Renal cortex interstitium (tissue), 11 donors: ENCODE measurements around the gene OR10V1. TPM values are rescaled to one million over a fixed set of nuclear protein-coding genes. Genes with fewer than 3 reads are reported as not detected.
A peak's percentile ranks its signal among the peaks of the same experiment; 100 is the strongest.

ENCODE experiments used
- DNase-seq, 11 donors: peaks; one replicate each; pipeline ENCODE4 v3.0.0-alpha.2; 2013; ENCODE audit warnings: low read depth in 9 of 11, low spot score in 4 of 11; ENCODE audit errors: extremely low read depth in 1 of 11
- polyA plus RNA-seq, 3 donors: library from polyadenylated mRNA; unstranded; fragments of 120-200 nt; gene quantifications; one replicate each; pipeline ENCODE4 v1.2.1, GENCODE V29; 2013; ENCODE audit not compliant: insufficient read length in 3 of 3

The OR10V1 gene
- polyA plus RNA-seq, 3 donors = not detected

DNA sequence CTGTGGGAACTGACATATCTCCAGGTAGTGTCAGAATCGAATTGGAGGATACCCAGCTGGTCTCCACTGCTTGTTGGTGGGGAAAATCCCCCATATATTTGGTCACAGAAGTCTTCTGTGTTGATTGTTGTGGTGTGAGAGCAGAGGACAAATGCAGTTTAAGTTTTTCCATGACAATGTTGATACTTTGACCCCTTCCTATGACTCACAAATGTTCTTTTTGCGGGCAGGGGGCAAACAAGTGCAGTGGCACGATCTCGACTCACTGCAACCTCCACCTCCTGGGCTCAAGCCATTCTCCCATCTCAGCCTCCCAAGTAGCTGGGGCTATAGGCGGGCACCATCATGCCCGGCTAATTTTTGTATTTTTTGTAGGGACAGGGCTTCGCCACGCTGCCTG lies 37.4 kb downstream of the OR10V1 start:
- no peak for DNase-seq

DNA sequence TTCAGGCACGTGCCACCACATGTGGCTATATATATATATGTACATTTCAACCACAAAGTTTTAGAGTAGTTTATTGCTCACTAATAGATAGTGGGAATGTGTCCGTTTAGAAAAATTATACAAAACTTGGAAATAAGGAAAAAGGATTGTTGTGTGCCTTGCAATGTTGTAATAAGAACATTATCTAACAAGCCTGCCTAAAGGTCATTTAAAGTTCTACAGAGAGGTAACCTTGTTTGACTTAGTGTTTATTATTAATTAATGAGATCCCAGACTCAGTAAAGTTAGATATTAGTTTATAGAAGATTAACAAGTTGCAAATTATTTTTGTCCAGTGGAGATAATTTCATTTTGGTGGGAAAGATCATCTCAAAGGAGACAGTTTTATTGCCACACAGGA lies 39.4 kb downstream of the OR10V1 start:
- no peak for DNase-seq

DNA sequence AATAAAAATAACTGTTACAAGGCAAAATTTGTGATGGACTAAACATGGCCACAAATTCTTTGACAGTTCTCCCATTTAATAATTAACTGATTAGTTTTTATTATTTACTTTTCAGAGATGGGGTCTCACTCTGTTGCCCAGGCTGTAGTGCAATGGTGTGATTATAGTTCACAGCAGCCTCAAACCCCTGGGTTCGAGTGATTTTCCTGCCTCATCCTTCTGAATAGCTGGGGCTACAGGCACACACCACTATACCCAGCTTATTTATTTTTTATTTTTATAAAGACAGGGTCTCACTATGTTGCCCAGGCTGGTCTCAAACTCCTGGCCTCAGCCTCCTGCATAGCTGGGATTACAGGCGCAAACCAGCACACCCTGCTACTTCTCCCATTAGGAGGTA lies 40.4 kb downstream of the OR10V1 start:
- no peak for DNase-seq

DNA sequence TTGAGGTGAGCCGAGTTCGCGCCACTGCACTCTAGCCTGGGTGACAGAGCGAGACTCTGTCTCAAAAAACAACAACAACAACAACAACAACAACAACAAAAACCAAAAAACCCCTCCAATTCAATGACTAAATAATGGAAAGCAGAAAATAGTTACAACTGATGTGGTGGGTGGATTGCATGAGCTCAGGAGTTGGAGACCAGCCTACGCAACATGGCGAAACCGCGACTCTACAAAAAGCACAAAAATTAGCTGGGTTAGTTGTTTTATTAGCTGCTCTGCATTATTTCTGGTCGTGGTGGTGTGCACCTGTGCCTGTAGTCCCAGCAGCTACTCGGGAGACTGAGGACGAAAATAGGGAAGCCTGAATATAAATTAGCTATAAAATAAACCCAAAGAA lies 42.2 kb downstream of the OR10V1 start:
- DNase-seq = no peak

DNA sequence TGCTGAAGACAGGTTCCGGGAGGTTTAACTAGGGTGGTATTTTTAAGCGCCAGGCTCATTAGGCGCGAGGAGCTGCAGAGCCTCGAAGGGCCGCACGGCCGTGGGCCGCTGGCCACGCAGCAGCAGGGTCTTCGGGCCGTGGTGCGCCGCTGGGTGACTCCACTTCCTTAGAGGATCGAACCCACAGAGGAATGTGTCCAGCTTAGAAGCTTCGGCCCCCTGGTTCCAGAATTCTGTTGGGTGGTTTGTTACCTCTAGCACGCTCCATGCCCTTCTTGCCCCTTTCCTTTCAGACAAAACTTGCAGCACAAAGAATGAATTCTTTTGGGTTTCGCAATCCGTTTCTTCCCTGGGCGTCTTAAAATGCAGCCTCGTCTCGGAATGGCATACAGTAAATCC lies 44.0 kb downstream of the OR10V1 start:
- DNase-seq = peak in 1 of 11 donors; percentile 17

DNA sequence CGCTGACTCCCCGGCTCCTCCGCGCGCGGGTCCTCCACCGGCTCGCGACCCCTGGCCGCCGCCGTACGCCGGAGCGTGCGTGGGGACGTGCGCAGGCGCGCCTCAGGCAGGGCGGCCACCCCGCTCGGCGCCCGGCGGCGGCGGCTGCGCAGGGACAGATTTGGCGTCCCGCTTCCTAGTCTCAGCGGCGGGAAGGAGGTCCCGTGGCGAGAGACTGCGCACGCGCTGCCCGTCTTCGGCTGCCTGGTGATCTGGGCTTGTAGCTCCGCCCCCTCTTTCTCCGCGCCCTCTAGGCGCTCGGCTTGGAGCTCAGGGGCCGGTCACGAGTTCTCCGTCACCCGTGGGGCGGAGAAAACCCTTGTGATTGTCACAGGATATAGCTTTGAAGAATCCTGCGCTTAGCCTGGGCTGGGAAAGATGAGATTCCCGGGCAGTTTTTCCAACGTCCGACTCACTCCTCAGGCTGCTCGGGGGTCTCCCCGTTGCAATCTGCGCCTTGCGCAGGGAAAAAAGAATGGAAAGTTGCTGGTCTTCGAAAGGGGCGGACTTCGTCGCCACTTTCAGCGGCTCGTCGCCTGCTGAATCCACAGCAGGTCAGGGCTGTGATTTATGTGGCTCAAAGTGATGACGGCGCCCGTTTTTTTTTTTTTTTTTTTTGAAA lies 44.6 kb downstream of the OR10V1 start, which contains the start of gene PATL1:
TSS of gene PATL1 (minus strand) at position 88 of the 661 bp plus-strand sequence. CDS start 142 bp downstream, outside the sequence.
- peak; percentile 97 to 100 (median 99) for DNase-seq

DNA sequence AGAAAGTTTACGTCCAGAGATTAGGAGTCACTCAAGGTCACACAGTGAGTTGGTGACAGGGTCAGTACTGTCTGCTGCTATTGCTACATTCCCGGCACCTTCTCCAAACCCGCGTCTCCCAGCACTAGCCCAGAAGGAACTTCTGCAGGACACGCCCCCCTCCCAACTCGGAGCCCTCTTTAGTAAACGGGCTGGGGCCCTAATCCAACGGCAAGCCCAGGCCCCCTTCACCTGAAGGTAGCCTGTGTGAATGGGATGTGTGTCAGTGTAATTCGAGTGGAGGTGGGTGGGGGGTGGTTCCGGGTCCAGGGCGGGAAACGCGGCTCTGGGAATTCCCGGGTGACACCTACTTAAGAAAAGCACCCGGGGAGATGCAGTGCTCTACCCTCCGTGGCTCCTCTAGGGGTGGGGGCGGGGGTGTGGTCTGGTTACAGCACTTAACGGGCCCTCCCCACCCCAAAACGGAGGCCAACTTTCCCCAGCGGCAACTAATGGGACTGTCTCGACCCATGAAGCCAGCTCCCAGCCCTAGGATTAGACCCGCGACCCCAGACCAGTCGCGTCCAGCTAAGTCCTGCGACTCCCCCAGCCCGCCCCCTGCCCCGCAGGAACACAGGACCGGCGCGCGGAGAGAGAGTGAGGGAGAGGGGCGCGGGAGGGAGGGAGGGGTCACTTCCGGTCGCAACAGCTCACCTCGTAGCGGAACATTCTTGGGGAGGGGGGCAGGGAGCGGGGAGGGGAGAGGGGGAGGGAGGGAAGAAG lies 45.3 kb downstream of the OR10V1 start:
- DNase-seq = peak in 6 of 11 donors; percentile 19 to 57 (median 24)

DNA sequence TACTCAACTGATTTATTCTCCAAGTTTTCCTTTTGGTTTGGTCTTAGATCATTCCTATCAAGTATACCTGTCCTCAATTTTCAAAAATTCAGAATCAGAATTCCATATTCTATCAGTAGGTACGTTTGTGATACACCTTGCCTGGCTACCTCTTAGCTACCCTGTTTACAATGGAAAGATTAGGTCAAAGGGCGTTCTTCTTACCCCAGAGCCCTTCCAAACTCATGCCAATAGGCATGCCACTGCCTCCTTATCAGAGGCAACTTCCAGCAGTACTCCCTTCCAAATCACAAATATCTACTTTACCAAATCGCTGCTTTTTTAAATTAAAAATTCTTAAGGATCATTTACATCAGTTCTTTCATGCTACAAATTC lies 45.8 kb downstream of the OR10V1 start:
- no peak for DNase-seq

DNA sequence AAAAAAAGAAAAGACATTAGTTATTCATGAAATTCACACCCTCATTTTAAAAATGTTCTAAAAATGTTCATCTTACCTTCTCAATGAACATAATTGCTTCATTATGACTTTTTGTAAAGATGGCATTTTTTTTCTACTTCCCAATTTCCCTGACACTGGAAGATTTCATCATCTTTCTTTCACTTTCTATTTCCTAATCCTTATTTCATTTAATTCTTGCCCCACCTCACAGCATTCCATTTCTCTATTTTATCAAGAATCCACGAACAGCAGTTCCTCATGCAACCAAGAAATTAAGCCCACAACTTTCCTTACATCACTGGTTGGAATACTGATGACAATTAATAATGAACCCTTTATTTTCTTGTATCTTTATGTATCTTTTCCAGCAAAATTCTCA lies 46.7 kb downstream of the OR10V1 start:
- no peak for DNase-seq

Other genes with a start within 250 kb of the OR10V1 start
- gene OR4D10, start 240.5 kb downstream of the OR10V1 start, polyA plus RNA-seq = not detected
- not detected for gene OR4D11, start 210.3 kb downstream of the OR10V1 start, polyA plus RNA-seq
- under 1 TPM in 2 of 3 donors, not detected in 1; 0.06 to 0.09 TPM for gene OR4D9, start 202.3 kb downstream of the OR10V1 start, polyA plus RNA-seq
- 10 to 100 TPM; 47.5 to 58.6 (median 54.3) TPM for gene OSBP, start 98.1 kb downstream of the OR10V1 start, polyA plus RNA-seq
- 10 to 100 TPM; 43.2 to 49.8 (median 44.8) TPM for gene PATL1, start 44.8 kb downstream of the OR10V1 start, polyA plus RNA-seq
- gene STX3, start 41.5 kb upstream of the OR10V1 start, polyA plus RNA-seq = 10 to 100 TPM; 51.4 to 76.8 (median 57.2) TPM
- 10 to 100 TPM; 57.2 to 60.1 (median 59.9) TPM for gene MRPL16, start 96.9 kb upstream of the OR10V1 start, polyA plus RNA-seq
- under 1 TPM in 1 of 3 donors, not detected in 2; 0.32 TPM for gene CBLIF, start 131.7 kb upstream of the OR10V1 start, polyA plus RNA-seq
- not detected for gene TCN1, start 152.6 kb upstream of the OR10V1 start, polyA plus RNA-seq
- gene OOSP3, start 164.9 kb upstream of the OR10V1 start, polyA plus RNA-seq = not detected
- gene OOSP1, start 224.6 kb upstream of the OR10V1 start, polyA plus RNA-seq = under 1 TPM in 1 of 3 donors, not detected in 2; 0.32 TPM